K562 (cell line): ENCODE measurements around the gene ACTR5. TPM values are rescaled to one million over a fixed set of nuclear protein-coding genes. Genes with fewer than 3 reads are reported as not detected.

Source experiments
- BHLHE40 ChIP-seq: IDR thresholded peaks from 2 replicates; pipeline ENCODE4 v1.6.1; 2011; ENCODE audit warnings: low read length, improper control_type of control experiment
- CTBP1 ChIP-seq: fragments of 450-650 bp; IDR thresholded peaks from 2 replicates; pipeline ENCODE4 v1.6.1; 2016; ENCODE audit warnings: borderline replicate concordance
- ETV5 ChIP-seq: sonication (generic); formaldehyde crosslinking; IDR thresholded peaks from 2 replicates; pipeline ENCODE4 v1.4.0; 2020; ENCODE audit warnings: low read depth, mild to moderate bottlenecking, missing genetic modification reagents
- JUN ChIP-seq, 2 experiments: sonication (generic) in 1 of 2; formaldehyde crosslinking in 1 of 2; IDR thresholded peaks; 2 replicates each; pipeline versions ENCODE4 v1.6.1 to v1.8.0; 2012 to 2022; ENCODE audit warnings: borderline replicate concordance in 2 of 2, mild to moderate bottlenecking in 2 of 2, improper control_type of control experiment in 1 of 2, low read depth in 1 of 2, low read length in 1 of 2, missing genetic modification reagents in 1 of 2
- KDM2B ChIP-seq: fragments of 250-450 bp; sonication (Bioruptor Pico); IDR thresholded peaks from 2 replicates; pipeline ENCODE4 v1.8.0; 2021; ENCODE audit warnings: mild to moderate bottlenecking, moderate library complexity
- KLF6 ChIP-seq: fragments of 250-450 bp; sonication (Bioruptor Pico); IDR thresholded peaks from 2 replicates; pipeline ENCODE4 v1.4.0; 2020; ENCODE audit warnings: mild to moderate bottlenecking, moderate library complexity, borderline replicate concordance
- MAFG ChIP-seq: fragments of 450-650 bp; conservative IDR thresholded peaks from 2 replicates; pipeline ENCODE4 v1.6.1; 2016; ENCODE audit warnings: missing genetic modification characterization, missing compliant biosample characterization
- MTA3 ChIP-seq: fragments of 450-650 bp; formaldehyde crosslinking; IDR thresholded peaks from 2 replicates; pipeline ENCODE4 v1.6.1; 2017; ENCODE audit warnings: mild to moderate bottlenecking, borderline replicate concordance
- SIN3B ChIP-seq: fragments of 450-650 bp; IDR thresholded peaks from 2 replicates; pipeline ENCODE4 v1.6.1; 2017; ENCODE audit warnings: low read depth, mild to moderate bottlenecking, moderate library complexity
- SNIP1 ChIP-seq: fragments of 450-650 bp; IDR thresholded peaks from 2 replicates; pipeline ENCODE4 v1.7.1; 2017; ENCODE audit warnings: low read depth, mild to moderate bottlenecking
- STAT5A ChIP-seq: IDR thresholded peaks from 2 replicates; pipeline ENCODE4 v1.6.1; 2012; ENCODE audit warnings: low read length, inconsistent platforms, borderline replicate concordance
- XRCC5 ChIP-seq: fragments of 200-400 bp; formaldehyde crosslinking; IDR thresholded peaks from 2 replicates; pipeline ENCODE4 v1.6.1; 2017; ENCODE audit warnings: low read depth, mild to moderate bottlenecking, low read length
- ZNF354B ChIP-seq: fragments of 250-450 bp; sonication (Bioruptor Pico); IDR thresholded peaks from 2 replicates; pipeline ENCODE4 v1.4.0; 2020
- polyA plus RNA-seq, 8 experiments: library from polyadenylated mRNA; depleted of rRNA in 4 of 8; stranded (reverse) in 5 of 8; unstranded in 3 of 8; fragments of >200 nt; fragmentation: Nextera tagmentation in 2 of 8; fragmentation: Illumina TruSeq in 1 of 8; extraction: Ambion mirVana in 2 of 8; extraction: Trizol in 1 of 8; gene quantifications; 2 replicates each; pipeline versions ENCODE4 v1.2.1 to v1.2.3, GENCODE V29; 2011 to 2014; ENCODE audit warnings: inconsistent platforms in 1 of 8, missing spikeins in 1 of 8
- total RNA-seq, 7 experiments: library from RNA; depleted of rRNA in 6 of 7; stranded (reverse); fragments of >200 nt in 6 of 7; fragmentation: Illumina TruSeq in 2 of 7; extraction: Trizol in 2 of 7; gene quantifications; 2 replicates each; pipeline versions ENCODE4 v1.2.1 to v1.2.3, GENCODE V29; 2011 to 2021; ENCODE audit warnings: low replicate concordance in 1 of 7
- TF ChIP-seq, protein P1 (sequence below): fragments of 450-650 bp; IDR thresholded peaks from 2 replicates; pipeline ENCODE4 v1.6.1; 2016; ENCODE audit warnings: mild to moderate bottlenecking, moderate library complexity
- TF ChIP-seq, protein P2 (sequence below), 2 experiments: fragments of 450-650 bp; conservative IDR thresholded peaks; 2 replicates each; pipeline ENCODE4 v1.6.1; 2017; ENCODE audit warnings: mild to moderate bottlenecking in 2 of 2, moderate library complexity in 2 of 2

The ACTR5 gene
- total and polyA plus RNA-seq, 9 of the 15 experiments (the other 6 are each of a cell fraction or from before 2014, with no cell fraction given) = 0.93 to 18.8 (median 12.9) TPM

DNA sequence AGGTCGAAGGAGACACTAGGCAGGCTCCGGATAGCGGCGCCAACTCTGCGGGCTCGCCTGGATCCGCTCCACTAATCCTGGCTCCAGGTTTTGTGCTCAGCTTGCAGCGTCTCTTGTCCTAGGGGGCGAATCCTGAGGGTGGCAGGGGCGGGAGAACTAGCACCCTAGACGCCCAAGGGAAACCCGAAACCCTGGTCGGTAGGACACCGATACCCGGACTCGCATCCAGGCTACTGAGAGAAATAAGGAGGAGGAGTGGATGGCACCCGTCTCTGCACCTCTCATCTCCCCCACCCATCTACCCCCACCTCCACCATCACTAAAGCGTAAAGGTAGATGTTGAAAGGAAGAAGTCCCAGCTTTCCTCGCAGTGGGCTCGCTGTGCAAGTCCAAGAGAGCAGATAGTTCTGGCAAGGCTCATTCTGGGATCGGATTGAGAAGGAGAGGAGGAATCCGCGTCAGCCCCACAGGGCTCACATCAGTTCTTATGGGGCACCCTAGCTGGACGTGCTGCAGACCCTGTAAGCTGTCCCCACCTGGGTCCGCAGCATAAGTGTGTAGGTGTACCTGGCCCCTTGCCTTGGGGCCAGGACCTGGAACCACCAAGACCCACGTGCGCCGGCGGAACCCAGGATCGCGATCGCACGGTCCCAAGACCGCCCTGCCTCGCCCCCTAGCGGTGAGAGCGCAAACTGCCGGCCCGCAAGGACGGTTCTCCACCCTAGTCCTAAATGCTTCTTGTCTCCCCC is 17.1 kb upstream of the ACTR5 start (continued):
- peak; percentile 15; the same call in 1 of the 2 replicates for TF ChIP-seq CTBP1
- TF ChIP-seq SIN3B = peak; percentile 31; the same call in 1 of the 2 replicates
- no peak for TF ChIP-seq KLF6 (CRISPR knock-in tag)
- TF ChIP-seq, protein P1, sequence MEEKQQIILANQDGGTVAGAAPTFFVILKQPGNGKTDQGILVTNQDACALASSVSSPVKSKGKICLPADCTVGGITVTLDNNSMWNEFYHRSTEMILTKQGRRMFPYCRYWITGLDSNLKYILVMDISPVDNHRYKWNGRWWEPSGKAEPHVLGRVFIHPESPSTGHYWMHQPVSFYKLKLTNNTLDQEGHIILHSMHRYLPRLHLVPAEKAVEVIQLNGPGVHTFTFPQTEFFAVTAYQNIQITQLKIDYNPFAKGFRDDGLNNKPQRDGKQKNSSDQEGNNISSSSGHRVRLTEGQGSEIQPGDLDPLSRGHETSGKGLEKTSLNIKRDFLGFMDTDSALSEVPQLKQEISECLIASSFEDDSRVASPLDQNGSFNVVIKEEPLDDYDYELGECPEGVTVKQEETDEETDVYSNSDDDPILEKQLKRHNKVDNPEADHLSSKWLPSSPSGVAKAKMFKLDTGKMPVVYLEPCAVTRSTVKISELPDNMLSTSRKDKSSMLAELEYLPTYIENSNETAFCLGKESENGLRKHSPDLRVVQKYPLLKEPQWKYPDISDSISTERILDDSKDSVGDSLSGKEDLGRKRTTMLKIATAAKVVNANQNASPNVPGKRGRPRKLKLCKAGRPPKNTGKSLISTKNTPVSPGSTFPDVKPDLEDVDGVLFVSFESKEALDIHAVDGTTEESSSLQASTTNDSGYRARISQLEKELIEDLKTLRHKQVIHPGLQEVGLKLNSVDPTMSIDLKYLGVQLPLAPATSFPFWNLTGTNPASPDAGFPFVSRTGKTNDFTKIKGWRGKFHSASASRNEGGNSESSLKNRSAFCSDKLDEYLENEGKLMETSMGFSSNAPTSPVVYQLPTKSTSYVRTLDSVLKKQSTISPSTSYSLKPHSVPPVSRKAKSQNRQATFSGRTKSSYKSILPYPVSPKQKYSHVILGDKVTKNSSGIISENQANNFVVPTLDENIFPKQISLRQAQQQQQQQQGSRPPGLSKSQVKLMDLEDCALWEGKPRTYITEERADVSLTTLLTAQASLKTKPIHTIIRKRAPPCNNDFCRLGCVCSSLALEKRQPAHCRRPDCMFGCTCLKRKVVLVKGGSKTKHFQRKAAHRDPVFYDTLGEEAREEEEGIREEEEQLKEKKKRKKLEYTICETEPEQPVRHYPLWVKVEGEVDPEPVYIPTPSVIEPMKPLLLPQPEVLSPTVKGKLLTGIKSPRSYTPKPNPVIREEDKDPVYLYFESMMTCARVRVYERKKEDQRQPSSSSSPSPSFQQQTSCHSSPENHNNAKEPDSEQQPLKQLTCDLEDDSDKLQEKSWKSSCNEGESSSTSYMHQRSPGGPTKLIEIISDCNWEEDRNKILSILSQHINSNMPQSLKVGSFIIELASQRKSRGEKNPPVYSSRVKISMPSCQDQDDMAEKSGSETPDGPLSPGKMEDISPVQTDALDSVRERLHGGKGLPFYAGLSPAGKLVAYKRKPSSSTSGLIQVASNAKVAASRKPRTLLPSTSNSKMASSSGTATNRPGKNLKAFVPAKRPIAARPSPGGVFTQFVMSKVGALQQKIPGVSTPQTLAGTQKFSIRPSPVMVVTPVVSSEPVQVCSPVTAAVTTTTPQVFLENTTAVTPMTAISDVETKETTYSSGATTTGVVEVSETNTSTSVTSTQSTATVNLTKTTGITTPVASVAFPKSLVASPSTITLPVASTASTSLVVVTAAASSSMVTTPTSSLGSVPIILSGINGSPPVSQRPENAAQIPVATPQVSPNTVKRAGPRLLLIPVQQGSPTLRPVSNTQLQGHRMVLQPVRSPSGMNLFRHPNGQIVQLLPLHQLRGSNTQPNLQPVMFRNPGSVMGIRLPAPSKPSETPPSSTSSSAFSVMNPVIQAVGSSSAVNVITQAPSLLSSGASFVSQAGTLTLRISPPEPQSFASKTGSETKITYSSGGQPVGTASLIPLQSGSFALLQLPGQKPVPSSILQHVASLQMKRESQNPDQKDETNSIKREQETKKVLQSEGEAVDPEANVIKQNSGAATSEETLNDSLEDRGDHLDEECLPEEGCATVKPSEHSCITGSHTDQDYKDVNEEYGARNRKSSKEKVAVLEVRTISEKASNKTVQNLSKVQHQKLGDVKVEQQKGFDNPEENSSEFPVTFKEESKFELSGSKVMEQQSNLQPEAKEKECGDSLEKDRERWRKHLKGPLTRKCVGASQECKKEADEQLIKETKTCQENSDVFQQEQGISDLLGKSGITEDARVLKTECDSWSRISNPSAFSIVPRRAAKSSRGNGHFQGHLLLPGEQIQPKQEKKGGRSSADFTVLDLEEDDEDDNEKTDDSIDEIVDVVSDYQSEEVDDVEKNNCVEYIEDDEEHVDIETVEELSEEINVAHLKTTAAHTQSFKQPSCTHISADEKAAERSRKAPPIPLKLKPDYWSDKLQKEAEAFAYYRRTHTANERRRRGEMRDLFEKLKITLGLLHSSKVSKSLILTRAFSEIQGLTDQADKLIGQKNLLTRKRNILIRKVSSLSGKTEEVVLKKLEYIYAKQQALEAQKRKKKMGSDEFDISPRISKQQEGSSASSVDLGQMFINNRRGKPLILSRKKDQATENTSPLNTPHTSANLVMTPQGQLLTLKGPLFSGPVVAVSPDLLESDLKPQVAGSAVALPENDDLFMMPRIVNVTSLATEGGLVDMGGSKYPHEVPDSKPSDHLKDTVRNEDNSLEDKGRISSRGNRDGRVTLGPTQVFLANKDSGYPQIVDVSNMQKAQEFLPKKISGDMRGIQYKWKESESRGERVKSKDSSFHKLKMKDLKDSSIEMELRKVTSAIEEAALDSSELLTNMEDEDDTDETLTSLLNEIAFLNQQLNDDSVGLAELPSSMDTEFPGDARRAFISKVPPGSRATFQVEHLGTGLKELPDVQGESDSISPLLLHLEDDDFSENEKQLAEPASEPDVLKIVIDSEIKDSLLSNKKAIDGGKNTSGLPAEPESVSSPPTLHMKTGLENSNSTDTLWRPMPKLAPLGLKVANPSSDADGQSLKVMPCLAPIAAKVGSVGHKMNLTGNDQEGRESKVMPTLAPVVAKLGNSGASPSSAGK = peak; percentile 69
- TF ChIP-seq MTA3 = no peak
- TF ChIP-seq, protein P2, sequence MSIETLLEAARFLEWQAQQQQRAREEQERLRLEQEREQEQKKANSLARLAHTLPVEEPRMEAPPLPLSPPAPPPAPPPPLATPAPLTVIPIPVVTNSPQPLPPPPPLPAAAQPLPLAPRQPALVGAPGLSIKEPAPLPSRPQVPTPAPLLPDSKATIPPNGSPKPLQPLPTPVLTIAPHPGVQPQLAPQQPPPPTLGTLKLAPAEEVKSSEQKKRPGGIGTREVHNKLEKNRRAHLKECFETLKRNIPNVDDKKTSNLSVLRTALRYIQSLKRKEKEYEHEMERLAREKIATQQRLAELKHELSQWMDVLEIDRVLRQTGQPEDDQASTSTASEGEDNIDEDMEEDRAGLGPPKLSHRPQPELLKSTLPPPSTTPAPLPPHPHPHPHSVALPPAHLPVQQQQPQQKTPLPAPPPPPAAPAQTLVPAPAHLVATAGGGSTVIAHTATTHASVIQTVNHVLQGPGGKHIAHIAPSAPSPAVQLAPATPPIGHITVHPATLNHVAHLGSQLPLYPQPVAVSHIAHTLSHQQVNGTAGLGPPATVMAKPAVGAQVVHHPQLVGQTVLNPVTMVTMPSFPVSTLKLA (conservative IDR thresholded peaks at IDR 0.05) = peak; percentile 78 to 86
- TF ChIP-seq MAFG (tag) = no peak
- TF ChIP-seq KDM2B = peak; percentile 82; the same call in 1 of the 2 replicates
- 0 out of 2 replicates have a peak, but pooled peaks have one; percentile 22 for TF ChIP-seq STAT5A
- TF ChIP-seq SNIP1 = no peak
- peak; percentile 73 for TF ChIP-seq BHLHE40
- TF ChIP-seq XRCC5 = peak; percentile 88; the same call in 1 of the 2 replicates
- TF ChIP-seq ZNF354B (CRISPR knock-in tag) = no peak
- TF ChIP-seq ETV5 (CRISPR knock-in tag) = no peak
- TF ChIP-seq JUN (IDR thresholded peaks at IDR 0.05; ENCODE audit: borderline replicate concordance, low read depth, low read length) = no peak; the same call in 1 of the 2 replicates
- no peak for TF ChIP-seq JUN (CRISPR knock-in tag; IDR thresholded peaks at IDR 0.05; ENCODE audit: borderline replicate concordance)
